D721Med (cell line): ENCODE results near the gene SGMS1.

Experiments used
- DNase-seq: peaks from one replicate; pipeline ENCODE4 v3.0.0; 2011; ENCODE audit warnings: low spot score; ENCODE audit not compliant: insufficient read length
- FAIRE-seq: peaks from 2 replicates; lab custom pipeline; 2011; peaks lifted over from hg19 to GRCh38; lab: Jason Lieb, UNC
- TF ChIP-seq, protein P1 (sequence below): IDR thresholded peaks from 2 replicates; pipeline ENCODE4 v1.5.1; 2012; ENCODE audit warnings: mild to moderate bottlenecking, control low read depth; ENCODE audit not compliant: insufficient read depth; ENCODE audit errors: missing control alignments

The SGMS1 gene

GRCh38 chr10:50604049-50604640 lies 19.6 kb downstream of the SGMS1 start:
- TF ChIP-seq, protein P1, sequence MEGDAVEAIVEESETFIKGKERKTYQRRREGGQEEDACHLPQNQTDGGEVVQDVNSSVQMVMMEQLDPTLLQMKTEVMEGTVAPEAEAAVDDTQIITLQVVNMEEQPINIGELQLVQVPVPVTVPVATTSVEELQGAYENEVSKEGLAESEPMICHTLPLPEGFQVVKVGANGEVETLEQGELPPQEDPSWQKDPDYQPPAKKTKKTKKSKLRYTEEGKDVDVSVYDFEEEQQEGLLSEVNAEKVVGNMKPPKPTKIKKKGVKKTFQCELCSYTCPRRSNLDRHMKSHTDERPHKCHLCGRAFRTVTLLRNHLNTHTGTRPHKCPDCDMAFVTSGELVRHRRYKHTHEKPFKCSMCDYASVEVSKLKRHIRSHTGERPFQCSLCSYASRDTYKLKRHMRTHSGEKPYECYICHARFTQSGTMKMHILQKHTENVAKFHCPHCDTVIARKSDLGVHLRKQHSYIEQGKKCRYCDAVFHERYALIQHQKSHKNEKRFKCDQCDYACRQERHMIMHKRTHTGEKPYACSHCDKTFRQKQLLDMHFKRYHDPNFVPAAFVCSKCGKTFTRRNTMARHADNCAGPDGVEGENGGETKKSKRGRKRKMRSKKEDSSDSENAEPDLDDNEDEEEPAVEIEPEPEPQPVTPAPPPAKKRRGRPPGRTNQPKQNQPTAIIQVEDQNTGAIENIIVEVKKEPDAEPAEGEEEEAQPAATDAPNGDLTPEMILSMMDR: no peak
- DNase-seq: no peak
- no peak for FAIRE-seq

DNA sequence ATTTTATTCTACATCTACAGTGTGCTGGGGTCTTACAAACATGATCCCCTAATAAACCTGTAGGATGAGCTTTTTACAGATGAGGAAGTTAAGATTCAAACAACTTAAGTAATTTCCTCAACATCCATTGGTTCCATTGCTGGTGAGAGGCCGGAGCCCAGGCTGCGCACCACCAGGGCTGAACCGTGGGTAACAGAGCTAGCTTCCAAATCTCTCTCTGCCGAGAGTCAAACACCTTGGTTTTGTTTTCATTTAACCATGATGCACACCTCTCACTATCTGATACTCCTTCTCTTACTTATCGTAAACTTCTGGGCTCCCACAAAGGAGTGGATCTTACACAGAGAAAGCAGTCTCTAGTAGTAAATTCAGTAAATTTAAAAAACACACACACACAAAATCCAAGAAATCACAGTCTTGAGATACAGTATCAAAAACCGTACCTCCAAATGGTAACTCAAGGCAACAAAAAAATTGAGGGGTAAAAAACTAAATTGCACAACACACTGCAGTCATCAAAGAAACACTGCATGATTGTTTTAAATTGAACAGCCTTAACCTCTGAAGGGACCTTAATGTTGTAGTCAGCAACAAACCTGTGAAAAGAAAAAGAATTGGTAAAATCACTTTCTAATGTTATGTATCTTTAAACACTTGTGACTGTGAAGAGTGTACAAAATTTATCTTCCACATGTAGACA lies 20.5 kb downstream of the SGMS1 start:
- TF ChIP-seq, protein P1: no peak
- no peak for FAIRE-seq
- no peak for DNase-seq

GRCh38 chr10:50601974-50602373 lies 21.8 kb downstream of the SGMS1 start:
- TF ChIP-seq, protein P1: no peak
- FAIRE-seq (no peak), DNase-seq (no peak)

DNA sequence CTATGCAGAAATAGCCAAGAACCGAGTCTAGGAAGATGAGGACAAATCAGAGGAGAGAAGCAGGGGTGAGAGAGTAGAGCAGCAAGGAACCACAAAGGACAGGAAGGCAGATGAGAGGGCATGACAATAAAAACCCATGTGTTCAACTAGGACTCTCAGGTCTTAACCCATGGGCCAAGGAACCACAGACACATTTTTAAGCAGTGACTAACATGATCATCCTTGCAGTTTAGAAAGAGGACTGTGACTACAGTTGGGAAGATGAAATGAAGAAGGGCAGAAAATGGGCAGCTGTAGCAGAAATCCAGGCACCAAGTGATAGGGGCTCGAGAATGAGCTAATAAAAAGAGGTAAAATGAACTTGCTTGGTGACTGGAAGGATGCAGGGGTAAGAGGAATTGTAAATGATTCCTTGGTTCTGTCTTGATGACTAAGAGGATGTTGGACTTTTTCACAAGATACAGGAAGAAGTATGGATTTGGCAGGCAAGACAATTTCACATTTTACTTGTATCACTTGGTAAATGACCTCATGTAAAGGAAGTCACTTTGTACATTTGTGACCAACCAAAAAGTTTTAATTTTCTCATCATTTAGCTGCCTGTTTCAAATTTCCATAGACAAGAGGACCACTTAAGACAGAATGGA lies 22.8 kb downstream of the SGMS1 start:
- no peak for DNase-seq
- FAIRE-seq: no peak
- TF ChIP-seq, protein P1: no peak

GRCh38 chr10:50600286-50600685 lies 23.5 kb downstream of the SGMS1 start:
- TF ChIP-seq, protein P1: no peak
- no peak for FAIRE-seq
- no peak for DNase-seq

- TF ChIP-seq, protein P1: no peak
- DNase-seq: no peak
- FAIRE-seq: no peak
Measured at GRCh38 chr10:50596897-50597296, 26.9 kb downstream of the SGMS1 start.

DNA sequence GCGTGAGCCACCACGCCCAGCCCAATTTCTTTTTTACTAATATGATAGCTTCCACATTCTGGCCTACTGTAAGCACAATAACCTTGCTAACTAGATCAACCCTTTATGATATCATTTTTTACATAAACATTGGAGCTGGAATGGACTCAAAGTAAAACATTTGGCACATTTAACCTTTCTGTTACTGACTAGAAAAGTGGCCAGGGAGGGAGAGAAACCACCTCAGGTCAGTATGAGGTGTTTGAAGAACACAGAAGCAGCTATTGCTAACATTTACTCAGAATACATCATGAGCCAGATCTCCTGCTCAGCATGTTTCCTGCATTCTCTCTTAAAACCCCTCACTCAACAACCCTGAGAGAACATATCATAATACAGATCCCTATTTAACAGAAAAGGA lies 27.3 kb downstream of the SGMS1 start:
- no peak for FAIRE-seq

More for the DNA sequence above, 27.3 kb downstream of the SGMS1 start:
- DNase-seq: no peak
- TF ChIP-seq, protein P1: no peak
